Colonic mucosa (tissue), 4 donors: Measurements from ENCODE around the gene ATP12A. TPM values are rescaled to one million over a fixed set of nuclear protein-coding genes. Genes with fewer than 3 reads are reported as not detected.

ENCODE experiments used
- DNase-seq: peaks from one replicate; pipeline ENCODE4 v3.0.0-alpha.2; 2020
- H3K27ac ChIP-seq: fragments of 200-600 bp; one replicate; pipeline ENCODE4 v1.8.0; 2021
- H3K27me3 ChIP-seq: fragments of 200-600 bp; one replicate; pipeline ENCODE4 v1.8.0; 2021
- H3K36me3 ChIP-seq: fragments of 200-600 bp; one replicate; pipeline ENCODE4 v1.8.0; 2021
- H3K4me1 ChIP-seq: fragments of 200-600 bp; one replicate; pipeline ENCODE4 v1.8.0; 2021; ENCODE audit warnings: mild to moderate bottlenecking
- H3K4me3 ChIP-seq: fragments of 200-600 bp; one replicate; pipeline ENCODE4 v1.8.0; 2021
- H3K9ac ChIP-seq, 2 donors: one replicate each; pipeline ENCODE4 v1.7.0; 2013; ENCODE audit warnings: control low read depth in 2 of 2, low read depth in 2 of 2, low read length in 2 of 2
- H3K9me3 ChIP-seq: fragments of 200-600 bp; one replicate; pipeline ENCODE4 v1.8.0; 2021
- intact Hi-C: fragments of 100-400 bp; cut with DNase I; formaldehyde crosslinking; loops from one replicate; pipeline ENCODE4 v1.14.1; 2022
- total RNA-seq, 2 donors: library from RNA; stranded (reverse); fragmentation: NEBNext Ultra II Directional in 1 of 2; extraction: Animal tissue kit (Norgen Biotek cat#: 25700) in 1 of 2; gene quantifications; one replicate each; pipeline ENCODE4 v1.2.1, GENCODE V29; 2021
- TF ChIP-seq, protein P1 (sequence below): fragments of 200-600 bp; IDR thresholded peaks from one replicate; pipeline ENCODE4 v1.8.0; 2022; ENCODE audit warnings: antibody characterized with exemption, mild to moderate bottlenecking
- donor health status: healthy.
- donor health status: DM: no; HTN: no; CAD: no.
- donor health status: DM: no; HTN: no; CAD: no.

Gene ATP12A
- total RNA-seq, 2 donors from 2014 or later: 0.64 to 1.4 TPM

DNA sequence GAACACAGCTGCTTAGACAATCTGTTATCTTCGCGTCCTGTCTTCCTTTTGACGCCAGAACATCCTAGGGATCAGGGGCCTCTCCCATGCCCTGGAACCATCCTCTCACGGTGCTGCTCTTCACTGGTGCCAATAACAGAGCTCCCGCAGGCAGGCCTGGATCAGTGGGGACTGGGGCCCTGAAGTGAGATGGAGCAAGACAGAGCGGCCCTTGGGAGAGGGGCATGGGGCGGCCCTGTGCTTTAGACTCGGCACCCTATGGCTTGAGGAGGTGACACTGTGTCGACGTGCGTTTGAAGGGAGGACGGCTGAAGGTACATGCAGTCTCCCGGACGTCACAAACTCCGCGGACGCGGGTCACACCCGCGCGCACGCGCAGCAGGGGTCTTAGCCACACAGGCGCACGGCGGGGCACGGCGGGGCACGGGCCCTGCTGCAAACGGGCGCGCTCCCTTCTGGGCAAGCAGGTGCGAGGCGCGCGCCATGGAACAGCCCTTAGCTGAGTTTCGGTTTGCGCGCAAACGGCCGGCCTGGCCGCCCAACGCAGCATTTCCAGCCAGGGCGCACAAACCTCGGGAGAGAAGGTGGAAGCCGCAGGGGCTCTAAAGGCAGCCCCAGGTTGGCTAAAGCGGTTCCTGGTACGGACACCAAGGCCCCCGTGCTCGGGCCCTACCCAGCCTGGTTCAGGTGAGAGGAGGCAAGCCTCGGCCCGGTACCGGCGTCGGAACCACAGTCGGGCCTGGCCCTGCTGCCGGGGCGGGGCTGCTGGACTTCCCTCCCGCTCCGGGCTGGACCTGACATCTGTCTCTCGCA, 67.2 kb downstream of the ATP12A start:
- H3K27me3 ChIP-seq: peaks cover 32% of the 10 kb centered on the region
- H3K27ac ChIP-seq: no peak overlapping the region
- no peak overlapping the region for H3K9ac ChIP-seq
- peak overlapping the region; percentile 23 for H3K4me3 ChIP-seq
- DNase-seq: no peak
- no peaks in the 10 kb centered on the region for H3K36me3 ChIP-seq
- intact Hi-C loops: no loop called here
- no peaks in the 10 kb centered on the region for H3K9me3 ChIP-seq
- TF ChIP-seq, protein P1, sequence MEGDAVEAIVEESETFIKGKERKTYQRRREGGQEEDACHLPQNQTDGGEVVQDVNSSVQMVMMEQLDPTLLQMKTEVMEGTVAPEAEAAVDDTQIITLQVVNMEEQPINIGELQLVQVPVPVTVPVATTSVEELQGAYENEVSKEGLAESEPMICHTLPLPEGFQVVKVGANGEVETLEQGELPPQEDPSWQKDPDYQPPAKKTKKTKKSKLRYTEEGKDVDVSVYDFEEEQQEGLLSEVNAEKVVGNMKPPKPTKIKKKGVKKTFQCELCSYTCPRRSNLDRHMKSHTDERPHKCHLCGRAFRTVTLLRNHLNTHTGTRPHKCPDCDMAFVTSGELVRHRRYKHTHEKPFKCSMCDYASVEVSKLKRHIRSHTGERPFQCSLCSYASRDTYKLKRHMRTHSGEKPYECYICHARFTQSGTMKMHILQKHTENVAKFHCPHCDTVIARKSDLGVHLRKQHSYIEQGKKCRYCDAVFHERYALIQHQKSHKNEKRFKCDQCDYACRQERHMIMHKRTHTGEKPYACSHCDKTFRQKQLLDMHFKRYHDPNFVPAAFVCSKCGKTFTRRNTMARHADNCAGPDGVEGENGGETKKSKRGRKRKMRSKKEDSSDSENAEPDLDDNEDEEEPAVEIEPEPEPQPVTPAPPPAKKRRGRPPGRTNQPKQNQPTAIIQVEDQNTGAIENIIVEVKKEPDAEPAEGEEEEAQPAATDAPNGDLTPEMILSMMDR: no peak
- H3K4me1 ChIP-seq: no peaks in the 10 kb centered on the region

DNA sequence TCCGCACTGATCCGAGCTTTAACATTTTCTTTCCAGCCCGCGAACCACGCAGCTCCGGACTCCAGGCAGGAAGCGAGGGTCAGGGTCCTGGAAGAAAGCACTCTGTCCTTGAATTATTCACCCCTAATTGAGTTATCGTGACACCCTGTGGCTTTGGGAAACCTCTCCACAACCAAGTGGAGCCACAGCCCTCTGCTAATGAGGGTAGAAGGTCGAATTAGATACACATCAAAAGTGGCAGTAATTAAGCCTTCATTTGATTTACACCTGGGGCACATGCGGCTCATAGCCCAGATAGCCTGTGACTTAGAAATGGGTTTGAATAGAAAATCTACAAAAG, 67.8 kb downstream of the ATP12A start:
- Histone ChIP-seq H3K4me1 (no peaks in the 10 kb centered on the region), H3K27ac (no peak overlapping the region), H3K9me3 (no peaks in the 10 kb centered on the region), H3K36me3 (no peaks in the 10 kb centered on the region), H3K4me3 (peak overlapping the region; percentile 23), H3K9ac (no peak overlapping the region), H3K27me3 (peaks cover 32% of the 10 kb centered on the region)
- TF ChIP-seq, protein P1: no peak
- no peak for DNase-seq
- intact Hi-C loops: no loop called here

DNA sequence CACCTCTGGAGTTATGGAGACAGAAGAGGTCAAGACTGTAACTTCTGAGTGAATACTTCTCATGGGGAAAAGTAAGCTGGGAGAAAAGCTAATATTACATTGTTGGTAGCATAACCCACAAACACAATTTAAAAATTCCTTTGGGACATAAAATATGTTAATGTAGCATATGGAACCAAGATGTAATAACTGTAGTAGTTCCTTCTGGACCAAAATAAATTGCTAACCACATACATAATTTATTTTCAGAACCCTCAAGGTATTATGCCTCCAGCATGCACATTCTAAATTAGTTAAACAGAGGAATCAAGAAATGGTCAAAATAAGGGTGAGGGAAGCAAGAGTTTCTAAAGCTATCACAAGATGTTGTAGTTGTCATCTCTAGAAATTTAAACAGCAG, 79.0 kb downstream of the ATP12A start:
- Histone ChIP-seq H3K27me3 (no peaks in the 10 kb centered on the region), H3K4me3 (no peak overlapping the region), H3K9me3 (no peaks in the 10 kb centered on the region), H3K9ac (no peak overlapping the region), H3K36me3 (no peaks in the 10 kb centered on the region), H3K4me1 (no peaks in the 10 kb centered on the region), H3K27ac (no peak overlapping the region)
- intact Hi-C loops: no loop called here
- TF ChIP-seq, protein P1: no peak
- DNase-seq: no peak

Other genes with a start within 250 kb of the ATP12A start
- gene PARP4, start 167.6 kb upstream of the ATP12A start, total RNA-seq: 100 to 1,000 TPM in 1 of 2 donors, 10 to 100 TPM in 1; 89.3 to 137 TPM
- not detected for gene RNF17, start 83.8 kb downstream of the ATP12A start, total RNA-seq